TTC549 (cell line): Measurements from ENCODE around the gene SEPHS1.
"Not testable (repeated sequence)": the region's sequence is repeated elsewhere in the genome, so short reads cannot be mapped to it uniquely, and the experiment has no call there.

ENCODE experiments used
- FAIRE-seq: peaks from 2 replicates; lab custom pipeline; 2012; peaks lifted over from hg19 to GRCh38; lab: Jason Lieb, UNC

The SEPHS1 gene, protein sequence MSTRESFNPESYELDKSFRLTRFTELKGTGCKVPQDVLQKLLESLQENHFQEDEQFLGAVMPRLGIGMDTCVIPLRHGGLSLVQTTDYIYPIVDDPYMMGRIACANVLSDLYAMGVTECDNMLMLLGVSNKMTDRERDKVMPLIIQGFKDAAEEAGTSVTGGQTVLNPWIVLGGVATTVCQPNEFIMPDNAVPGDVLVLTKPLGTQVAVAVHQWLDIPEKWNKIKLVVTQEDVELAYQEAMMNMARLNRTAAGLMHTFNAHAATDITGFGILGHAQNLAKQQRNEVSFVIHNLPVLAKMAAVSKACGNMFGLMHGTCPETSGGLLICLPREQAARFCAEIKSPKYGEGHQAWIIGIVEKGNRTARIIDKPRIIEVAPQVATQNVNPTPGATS

DNA sequence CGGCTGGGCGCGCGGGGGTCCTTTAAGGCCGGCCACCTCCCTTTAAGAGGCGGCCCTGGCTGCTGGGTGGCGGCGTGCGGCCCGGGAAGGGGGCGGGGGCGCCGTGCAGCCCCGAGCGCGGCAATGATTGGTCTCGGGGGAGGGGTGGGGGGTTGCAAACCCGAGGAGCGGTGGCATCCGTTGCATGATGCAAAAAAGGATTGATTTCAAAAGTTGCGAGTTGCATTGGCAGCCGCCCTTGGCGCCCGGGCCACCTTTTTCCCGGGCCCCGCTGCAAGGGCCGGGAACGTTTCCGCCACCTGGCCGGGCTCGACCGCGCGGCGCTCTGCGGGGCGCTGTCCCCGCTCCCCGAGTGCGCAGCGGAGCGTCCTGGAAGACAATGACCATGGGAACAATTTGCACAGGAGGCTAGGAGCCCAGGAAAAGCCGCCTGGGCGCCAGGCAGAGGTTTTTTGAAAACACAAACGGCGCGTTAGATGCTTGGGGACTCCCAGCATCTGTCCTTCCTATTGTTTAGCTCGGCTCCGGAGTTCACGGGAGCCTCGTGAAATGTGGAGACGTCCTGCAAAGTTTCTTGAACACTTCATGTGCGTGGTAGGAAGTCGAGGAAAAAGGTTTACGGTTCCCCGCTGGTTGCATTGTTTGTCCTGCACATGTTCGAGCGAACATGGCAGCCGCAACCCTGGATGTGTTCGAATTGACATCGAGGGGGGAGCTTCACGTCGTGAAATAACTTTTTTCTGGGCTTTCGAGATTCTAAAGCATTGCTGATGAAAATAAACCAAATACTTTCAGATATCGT is at the start of gene SEPHS1:
Gene SEPHS1, minus strand, starts transcription at position 78 of the 802 bp plus-strand sequence. CDS start 3,343 bp downstream, outside the sequence.
- FAIRE-seq, result no peak

DNA sequence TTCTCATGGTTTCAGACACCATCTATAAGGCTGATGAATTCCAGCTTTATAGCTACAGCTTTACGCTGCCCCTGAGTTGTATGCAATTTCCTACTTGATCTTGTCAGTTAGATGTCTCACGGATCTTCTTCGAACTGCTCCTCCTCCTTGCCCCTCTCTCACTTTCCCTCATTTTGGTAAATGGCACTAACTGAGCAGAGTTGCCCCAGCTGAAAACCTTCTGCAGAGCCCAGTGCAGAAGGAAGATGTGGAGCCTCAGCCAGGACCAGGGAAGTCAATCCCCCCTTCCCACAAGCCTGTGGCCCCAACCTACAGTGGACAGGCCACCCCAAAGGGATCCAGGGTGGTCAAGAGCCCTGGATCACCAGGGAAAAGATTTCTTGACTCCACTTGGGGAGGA is 49.0 kb upstream of the SEPHS1 start:
- no peak for FAIRE-seq

GRCh38 chr10:13396369-13396768 is 48.3 kb upstream of the SEPHS1 start:
- FAIRE-seq, result no peak

DNA sequence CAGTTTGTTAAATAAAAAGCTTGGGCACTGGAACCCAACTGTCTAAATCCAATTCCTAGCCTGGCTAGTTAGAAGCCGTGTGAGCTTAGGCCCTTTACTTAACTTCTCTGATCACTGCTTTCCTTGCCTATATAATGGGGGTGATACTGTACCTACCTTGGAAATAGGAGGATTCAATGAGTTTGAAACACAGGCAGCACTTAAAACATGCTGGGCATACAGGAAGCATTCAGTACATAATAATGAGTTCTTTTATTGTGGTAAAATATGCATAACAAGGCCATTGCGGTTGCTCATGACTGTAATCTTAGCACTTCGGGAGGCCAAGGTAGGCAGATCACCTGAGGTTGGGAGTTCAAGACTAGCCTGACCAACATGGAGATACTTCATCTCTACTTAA is 47.4 kb upstream of the SEPHS1 start:
- FAIRE-seq, result no peak

- no peak for FAIRE-seq
These were observed 45.5 kb upstream of the SEPHS1 start for GRCh38 chr10:13393640-13394039.

DNA sequence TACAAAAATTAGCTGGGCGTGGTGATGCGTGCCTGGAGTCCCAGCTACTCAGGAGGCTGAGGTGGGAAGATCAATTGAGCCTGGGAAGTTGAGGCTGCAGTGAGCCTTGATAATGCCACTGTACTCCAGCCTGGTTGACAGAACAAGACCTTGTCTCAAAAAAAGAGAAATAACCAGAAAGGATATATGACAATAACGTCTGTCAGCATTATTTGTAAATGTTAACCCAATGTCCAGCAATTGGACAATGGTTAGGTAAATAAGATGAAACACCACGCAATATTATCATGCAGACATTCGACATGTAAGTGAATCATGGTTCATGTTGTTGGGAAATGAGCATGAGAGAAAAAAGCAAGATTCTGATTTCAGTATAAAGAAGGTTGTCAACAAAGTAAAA is 44.6 kb upstream of the SEPHS1 start:
- no peak for FAIRE-seq

DNA sequence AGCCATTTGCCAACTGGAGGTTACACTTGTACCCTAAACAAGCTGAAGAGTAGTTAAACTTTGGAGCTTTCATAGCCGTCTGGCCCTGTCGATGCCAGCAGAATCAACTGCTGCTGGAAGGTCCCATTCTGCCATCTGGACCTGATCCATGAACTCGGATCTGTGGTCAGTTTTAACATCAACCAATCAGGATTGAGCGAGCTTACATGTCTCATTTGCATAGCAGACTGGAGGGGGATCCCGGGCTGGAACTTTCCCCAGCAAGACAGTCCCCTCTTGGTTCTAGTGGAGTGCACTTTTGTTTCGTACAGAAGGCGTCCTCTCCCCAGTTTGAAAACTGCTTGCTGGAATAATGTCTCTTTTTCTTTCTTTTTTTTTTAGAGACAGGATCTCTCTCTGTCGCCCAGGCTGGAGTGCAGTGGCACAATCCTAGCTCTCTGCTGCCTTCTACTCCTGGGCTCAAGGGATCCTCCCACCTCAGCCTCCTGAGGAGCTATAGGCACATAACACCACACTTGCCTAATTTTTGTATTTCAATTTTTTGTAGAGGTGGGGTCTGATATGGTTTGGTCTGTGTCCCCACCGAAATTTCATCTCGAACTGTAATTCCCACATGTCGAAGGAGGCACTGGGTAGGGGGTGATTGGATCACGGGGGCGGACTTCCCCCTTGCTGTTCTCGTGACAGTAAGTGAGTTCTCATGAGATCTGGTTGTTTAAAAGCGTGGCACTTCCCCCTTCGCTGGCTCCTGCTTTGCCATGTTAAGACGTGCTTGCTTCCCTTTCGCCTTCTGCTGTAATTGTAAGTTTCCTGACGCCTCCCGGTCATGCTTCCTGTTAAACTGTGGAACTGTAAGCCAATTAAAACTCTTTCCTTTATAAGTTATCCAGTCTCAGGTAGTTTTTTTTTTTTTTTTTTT is 42.8 kb upstream of the SEPHS1 start:
- no peak for FAIRE-seq

GRCh38 chr10:13388478-13389230 is 40.6 kb upstream of the SEPHS1 start:
- FAIRE-seq, result no peak

- no peak for FAIRE-seq
These were observed 37.9 kb upstream of the SEPHS1 start for GRCh38 chr10:13386021-13386420.

DNA sequence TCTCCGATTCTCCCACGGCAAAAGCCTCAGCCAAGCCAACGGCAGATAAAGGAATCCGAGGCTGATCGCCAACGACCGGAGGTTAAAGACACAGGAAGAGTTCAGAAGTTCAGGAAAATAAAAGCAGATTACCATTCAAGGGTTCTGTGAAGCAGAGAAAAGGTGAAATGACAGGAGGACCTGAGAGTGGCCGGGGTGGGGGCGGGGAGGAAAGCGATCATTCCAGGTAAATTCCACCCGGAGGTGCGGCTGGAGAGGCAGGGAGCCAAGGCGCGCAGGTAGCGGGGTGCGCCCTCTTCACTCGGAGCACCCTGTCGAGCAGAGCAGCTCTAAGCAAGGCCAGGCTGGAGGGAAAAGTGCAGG is 35.3 kb upstream of the SEPHS1 start:
- FAIRE-seq, result no peak

- no peak for FAIRE-seq
These were observed 34.8 kb upstream of the SEPHS1 start for GRCh38 chr10:13382703-13383398.

GRCh38 chr10:13379061-13379460 is 31.0 kb upstream of the SEPHS1 start:
- not testable (repeated sequence) for FAIRE-seq

DNA sequence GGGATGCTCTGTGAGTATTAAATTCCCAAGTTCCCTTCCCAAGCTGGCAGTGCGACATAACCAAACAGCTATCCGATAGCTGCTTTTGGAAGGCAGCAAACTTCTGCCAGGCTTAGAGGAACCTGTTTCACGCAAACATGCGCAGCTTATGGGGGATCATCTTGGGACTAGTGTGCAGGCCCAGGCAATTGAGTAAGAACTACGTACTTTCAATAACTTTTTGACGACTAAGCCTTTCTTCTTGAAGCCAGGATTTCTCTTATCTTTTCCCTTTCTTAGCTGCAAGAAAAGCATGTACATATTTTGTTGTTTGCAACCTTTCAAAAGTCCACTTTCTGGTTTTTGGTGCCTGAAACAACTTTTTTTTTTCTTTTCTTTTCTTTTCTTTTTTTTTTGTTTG is 28.7 kb upstream of the SEPHS1 start:
- no peak for FAIRE-seq

DNA sequence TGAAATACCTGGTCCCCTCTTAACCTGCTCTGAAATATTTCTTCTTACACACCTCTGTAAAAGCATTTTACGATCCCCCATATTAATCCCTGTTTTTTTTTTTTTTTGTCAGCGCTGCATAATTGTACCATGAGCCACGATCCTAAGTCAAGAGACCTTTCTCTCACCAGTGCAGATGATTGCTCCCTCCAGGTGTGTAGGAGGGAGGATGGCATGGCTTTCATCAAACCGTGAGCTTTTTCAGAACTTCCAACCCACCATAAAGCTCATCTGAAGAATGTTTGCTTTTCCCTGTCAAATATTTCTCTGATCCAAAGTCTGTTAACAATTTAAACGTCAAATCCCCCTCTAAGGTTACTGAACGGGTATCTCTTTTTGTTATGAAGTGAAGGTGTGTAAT is 28.2 kb upstream of the SEPHS1 start:
- no peak for FAIRE-seq

DNA sequence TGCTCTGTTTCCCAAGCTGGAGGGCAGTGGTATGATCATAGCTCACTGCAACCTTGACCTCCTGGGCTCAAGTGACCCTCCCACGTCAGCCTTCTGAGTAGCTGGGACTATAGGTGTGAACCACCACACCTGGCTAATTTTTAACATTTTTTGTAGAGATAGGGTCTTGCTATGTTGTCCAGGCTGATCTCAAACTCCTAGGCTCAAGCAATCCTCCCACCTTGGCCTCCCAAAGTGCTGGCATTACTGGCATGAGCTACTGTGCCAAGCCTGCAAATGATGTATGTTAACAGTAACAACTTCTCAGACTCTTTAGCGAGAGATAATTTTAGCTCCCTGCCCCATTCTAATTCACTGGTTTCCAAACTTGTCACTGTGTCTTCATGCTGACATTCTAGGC is 27.7 kb upstream of the SEPHS1 start:
- FAIRE-seq, result no peak

DNA sequence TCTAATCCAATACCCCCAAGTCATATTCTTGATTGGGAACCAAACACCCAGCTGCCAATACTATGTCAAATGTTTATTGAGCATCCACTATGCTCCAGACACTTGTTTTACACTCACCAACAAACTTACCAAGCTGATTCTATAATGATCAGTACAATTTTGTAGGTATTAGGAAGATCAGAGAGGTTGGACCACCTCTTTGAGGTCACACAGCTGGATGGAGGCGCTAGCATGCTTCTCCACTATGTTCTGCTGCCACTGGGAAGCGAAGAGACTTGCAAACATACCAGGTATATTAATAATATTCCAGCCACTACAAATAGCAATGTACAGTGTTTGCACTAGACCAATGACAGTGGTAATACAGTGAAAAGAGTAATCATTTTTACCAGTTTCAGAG is 25.6 kb upstream of the SEPHS1 start:
- FAIRE-seq, result no peak

GRCh38 chr10:13372524-13372923 is 24.4 kb upstream of the SEPHS1 start:
- no peak for FAIRE-seq

DNA sequence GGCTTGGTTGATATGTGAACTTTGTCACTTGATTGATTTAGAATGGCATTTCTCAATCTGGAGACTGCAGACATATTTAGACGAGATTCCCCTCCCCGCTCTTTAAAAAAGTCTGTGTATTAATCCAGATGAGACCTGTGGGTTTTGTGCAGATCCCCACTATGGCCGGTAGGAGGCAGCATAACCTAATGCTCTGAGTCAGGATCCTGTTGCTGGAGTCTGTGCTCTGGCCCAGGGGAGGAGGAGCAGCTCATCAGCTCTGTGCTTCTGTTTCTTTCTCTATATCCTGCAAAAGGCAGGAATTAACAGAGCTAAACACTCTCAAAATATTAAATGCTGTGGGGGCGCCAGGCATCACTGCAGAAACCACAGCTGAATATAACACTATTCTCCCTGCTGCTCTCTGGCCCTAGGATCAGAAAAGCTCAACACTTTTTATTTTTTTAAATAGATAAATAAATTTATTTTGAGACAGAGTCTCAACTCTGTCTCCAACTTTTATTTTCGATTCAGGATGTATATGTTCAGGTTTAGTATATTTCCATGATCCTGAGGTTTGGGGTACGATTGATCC is 23.9 kb upstream of the SEPHS1 start:
- FAIRE-seq, result peak; percentile 91

- FAIRE-seq, result no peak
These were observed 18.8 kb upstream of the SEPHS1 start for GRCh38 chr10:13366891-13367290.

DNA sequence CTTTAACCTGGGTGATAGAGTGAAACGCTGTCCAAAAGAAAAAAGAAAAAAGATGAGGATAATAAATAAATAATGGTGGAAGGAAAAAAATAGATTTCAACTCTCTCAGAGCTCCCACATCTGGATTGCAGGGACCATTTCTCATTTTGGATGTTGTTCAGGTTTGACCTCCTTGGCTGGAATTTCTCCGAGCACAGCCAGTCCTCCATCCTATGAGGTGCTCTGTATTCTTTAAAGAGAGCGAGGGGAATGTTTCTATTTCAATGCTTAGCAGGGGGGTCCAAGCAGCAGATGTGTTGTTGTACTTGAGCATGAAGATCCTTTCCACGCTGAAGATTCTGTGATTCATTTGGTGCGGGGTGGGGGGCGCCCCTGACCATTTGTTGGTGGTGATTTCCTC is 17.7 kb upstream of the SEPHS1 start:
- FAIRE-seq, result no peak

GRCh38 chr10:13365243-13365642 is 17.1 kb upstream of the SEPHS1 start:
- FAIRE-seq, result no peak
